GM19099 (cell line): ENCODE measurements around the gene MED16.

ENCODE experiments used
- POLR2A ChIP-seq: IDR thresholded peaks from 3 replicates; pipeline ENCODE4 v1.6.1; 2011; ENCODE audit warnings: low read depth; ENCODE audit not compliant: insufficient read length; ENCODE audit errors: extremely low read depth

MED16 gene

GRCh38 chr19:932648-933552 is 39.9 kb upstream of the MED16 start:
- no peak for TF ChIP-seq POLR2A

DNA sequence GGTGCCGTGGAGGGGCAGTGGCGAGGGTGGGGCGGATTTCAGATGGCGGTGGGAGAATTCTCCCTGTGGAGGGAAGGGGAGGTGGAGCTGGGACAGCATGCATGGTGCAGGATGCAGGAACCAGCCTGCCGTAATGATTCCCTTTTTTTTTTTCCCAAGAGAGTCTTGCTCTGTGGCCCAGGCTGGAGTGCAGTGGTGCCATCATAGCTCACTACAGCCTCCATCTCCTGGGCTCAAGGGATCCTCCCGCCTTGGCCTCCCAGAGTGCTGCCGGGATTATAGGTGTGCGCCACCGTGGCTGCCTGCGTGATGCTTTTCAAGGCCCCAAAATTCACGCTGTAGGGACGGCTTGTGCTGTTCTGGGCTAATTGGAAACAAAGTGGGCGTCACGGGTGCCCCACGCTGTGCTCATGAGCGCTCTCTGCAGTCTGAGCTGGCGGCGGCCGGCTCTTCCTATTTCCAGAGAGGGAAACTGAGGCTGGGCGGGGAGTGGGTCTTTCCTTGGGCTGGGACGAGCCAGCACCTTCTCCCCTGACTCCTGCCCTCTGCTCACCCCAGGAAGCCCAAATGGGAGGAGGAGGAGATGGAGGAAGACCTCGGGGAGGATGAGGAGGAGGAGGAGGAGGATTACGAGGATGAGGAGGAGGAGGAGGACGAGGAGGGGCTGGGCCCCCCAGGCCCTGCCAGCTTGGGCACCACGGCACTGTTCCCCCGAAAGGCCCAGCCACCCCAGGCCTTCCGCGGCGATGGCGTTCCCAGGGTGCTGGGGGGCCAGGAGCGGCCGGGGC is 39.1 kb upstream of the MED16 start:
- peak; percentile 30 for TF ChIP-seq POLR2A

- TF ChIP-seq POLR2A, result no peak
Measured at GRCh38 chr19:929891-930258, 36.9 kb upstream of the MED16 start.

DNA sequence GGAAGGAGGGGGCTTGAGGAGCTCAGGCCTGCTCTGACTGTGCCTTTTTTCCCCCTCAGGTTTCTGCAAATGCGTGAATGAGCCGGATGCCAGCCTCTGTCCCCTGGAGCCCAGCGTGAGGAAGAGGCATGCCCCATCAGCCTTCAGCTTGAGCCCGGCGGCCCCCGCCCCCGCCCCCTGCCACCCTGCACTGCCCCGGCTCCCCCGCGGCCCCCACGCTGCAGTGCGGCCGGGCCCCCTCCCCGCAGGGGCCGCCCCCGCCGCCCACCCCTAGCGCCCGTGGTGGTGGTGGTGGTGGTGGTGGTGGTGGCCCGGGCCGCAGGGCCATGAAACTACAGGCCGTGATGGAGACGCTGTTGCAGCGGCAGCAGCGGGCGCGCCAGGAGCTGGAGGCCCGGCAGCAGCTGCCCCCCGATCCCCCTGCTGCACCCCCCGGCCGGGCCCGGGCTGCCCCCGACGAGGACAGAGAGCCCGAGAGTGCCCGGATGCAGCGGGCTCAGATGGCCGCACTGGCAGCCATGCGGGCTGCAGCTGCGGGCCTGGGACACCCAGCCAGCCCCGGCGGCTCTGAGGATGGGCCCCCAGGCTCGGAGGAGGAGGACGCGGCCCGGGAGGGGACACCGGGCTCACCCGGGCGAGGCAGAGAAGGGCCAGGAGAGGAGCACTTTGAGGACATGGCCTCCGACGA is 36.4 kb upstream of the MED16 start:
- no peak for TF ChIP-seq POLR2A

DNA sequence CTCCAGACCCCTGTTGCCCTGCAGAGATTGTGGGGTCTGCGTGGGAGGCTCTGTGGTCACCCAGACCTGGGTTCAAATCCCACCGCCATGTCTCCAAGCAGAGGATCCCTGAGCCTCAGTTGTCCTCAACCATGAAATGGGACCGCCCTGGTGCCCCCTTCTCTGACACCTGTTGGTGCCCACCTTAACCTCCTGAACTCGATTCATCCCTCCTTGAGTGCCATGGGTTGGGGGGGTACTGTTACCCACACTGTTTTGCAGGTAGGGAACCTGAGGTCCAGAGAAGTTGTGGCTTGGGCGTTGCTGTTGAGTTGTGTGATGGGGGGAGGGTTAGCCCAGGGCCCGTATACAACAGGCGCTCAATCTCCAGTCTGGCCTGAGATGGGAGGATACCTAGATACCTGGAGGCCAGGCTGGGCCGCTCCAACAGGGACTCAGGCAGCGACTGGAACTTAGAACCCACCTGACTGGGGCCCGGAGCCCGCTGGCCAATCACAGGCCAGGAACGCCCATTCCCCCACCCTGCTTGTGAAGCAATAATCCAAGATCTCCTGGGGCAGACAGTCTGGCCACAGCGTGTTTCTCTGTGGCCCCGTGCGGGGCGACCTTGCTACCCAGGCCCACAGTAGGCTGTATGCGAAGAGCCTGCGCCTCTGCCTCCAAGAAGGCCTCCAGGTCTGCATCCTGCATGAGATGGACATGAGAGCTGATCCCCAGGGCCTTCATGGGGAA is 35.6 kb upstream of the MED16 start:
- TF ChIP-seq POLR2A, result no peak

DNA sequence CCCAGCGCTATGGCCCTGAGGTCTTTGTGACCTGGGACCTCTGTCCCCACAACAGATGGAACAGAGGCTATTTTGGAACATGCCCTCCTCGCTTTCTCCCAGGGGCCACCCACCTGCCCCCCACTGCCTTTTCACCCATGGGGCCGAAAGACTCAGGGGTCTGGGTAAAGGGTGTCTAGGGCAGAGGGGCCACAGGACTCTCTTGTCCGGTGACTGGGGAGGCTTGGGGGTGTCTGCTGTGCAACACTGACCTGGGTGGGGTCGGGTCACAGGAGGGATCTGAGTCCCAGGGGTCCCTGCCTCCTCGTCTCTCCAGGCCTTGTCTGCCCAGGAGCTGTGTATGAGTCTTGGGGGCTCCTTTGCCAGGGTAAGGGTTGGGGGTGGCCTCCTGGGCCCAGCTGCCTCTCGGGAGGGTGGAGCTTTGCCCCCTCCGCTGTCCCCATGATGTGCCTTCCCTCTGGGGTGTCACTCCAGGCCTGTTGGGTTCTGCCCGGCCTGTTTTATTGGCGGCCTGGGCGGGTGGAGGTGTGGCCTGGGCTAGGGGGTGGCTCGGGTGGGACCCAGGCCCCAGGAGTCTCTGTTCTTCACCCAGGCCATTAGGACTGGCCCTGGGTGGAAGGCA is 34.9 kb upstream of the MED16 start:
- TF ChIP-seq POLR2A, result no peak

GRCh38 chr19:927351-927779 is 34.4 kb upstream of the MED16 start:
- TF ChIP-seq POLR2A, result no peak

DNA sequence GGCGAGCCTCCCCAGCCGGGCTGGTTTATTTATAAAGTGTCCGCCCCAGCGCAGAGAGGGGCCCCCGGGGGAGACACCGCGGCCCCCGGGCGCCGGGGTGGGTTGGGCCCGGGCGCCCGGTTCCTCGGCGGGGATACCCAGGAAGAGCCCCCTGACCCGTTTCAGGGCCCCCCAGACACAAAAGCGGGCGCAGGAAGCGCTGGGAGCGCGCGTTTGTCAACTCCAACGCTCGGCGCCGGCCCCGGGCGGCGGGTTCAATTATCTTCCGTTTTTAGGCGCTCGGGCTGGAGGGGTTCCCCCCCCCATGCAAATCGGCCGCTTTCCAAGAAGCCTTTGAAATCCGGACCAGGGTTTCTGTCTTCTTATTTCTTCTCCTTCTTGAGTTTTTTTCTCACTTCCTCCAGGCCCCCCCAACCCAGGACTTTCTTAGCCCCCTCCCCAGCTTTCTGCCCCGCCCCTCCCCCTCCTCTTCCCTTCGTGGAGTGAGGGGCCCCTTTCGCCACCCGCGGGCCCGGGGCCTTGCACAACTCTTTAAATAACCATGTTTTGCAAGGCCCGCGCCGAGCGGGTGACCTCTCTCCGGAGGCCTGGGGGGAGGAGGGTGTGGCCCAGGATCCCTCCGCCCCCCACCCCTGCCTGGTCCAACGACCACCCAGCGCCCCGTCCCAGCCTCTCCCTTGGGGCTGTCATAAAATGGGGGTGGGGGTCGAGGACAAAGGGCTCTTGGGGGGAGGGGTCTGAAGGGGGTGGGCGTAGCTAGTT is 33.8 kb upstream of the MED16 start:
- peak; percentile 74 for TF ChIP-seq POLR2A

GRCh38 chr19:926323-926588 is 33.3 kb upstream of the MED16 start:
- TF ChIP-seq POLR2A, result no peak

DNA sequence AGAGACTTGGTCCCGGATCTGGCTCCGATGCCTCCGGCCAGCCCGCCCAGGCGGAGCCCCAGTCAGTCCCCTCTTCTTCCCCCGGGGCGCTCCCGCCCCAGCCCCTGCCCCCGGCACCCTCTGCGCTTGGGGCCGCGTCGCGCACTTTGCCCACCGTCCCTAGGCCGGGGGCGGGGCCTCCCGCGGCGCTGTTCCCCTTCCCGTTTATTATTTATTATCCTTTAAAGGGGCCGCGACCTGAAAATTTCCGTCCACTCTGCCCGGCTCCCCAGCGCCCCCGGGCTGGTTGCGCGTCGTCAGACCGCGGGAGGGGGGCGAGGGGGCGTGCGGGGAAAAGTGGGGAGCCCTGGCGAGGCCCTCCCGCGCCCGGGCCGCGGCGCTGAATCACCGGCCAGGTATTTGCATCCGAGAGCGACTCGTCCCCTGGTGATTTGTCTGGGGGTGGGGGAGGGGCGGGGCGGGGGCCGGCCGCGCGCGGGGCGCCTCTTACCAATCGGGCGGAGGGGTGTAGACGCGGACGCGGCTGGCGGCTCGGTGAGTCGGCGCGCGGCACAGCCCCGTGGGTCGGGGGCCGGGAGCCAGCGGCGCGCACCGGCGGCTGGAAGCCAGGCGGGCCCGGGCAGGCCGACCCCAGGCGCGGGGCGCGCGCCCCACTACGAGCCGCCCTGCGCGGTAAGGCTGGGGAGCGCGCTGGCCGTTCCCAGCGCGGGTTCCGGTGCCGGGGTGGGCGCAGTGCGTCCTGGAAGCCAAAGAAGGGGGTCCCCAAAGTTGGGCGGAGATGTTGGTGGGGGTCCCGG is 32.7 kb upstream of the MED16 start, which contains the start of gene ARID3A:
ARID3A (plus strand) TSS at position 510 of the 797 bp plus-strand sequence. CDS start 3,494 bp downstream, outside the sequence.
- TF ChIP-seq POLR2A, result peak; percentile 78

- TF ChIP-seq POLR2A, result peak; percentile 13
Measured at GRCh38 chr19:925087-925525, 32.1 kb upstream of the MED16 start.

- TF ChIP-seq POLR2A, result peak; percentile 40
Measured at GRCh38 chr19:924553-925086, 31.6 kb upstream of the MED16 start.
